Inferior parietal cortex (tissue), 1 donor: ENCODE measurements around the gene C5orf58.

Source experiments
- DNase-seq: peaks from one replicate; pipeline ENCODE4 v3.0.0-alpha.2; 2016; ENCODE audit errors: extremely low spot score

C5orf58 gene, protein sequence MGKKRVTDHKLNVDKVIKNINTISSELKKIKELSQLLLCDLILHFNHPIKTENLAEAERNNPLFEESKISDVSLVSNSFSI

DNA sequence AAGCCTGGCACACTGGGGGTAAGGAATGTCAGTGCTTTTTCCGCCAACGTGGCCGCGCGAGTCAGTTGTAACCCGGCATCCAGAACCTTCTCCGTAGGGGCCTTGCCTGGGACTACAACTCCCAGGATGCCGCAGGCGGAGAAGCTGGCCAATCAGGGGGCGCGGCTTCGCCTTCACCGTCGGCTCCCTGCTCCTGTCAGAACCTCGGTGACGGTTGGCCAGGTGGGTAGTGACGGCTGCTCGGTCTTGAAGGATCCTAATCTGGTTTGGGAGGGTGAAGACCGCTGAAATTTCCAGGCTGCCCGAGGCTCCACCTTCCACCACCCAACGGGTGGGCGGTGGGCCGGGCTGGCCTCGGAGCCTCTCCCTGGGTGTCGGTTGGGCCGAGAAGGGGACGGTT, at the start of gene C5orf58:
TSS of gene C5orf58 (plus strand) at position 200 of the 400 bp plus-strand sequence. CDS start 1,992 bp downstream, outside the sequence.
- DNase-seq, result no peak

DNA sequence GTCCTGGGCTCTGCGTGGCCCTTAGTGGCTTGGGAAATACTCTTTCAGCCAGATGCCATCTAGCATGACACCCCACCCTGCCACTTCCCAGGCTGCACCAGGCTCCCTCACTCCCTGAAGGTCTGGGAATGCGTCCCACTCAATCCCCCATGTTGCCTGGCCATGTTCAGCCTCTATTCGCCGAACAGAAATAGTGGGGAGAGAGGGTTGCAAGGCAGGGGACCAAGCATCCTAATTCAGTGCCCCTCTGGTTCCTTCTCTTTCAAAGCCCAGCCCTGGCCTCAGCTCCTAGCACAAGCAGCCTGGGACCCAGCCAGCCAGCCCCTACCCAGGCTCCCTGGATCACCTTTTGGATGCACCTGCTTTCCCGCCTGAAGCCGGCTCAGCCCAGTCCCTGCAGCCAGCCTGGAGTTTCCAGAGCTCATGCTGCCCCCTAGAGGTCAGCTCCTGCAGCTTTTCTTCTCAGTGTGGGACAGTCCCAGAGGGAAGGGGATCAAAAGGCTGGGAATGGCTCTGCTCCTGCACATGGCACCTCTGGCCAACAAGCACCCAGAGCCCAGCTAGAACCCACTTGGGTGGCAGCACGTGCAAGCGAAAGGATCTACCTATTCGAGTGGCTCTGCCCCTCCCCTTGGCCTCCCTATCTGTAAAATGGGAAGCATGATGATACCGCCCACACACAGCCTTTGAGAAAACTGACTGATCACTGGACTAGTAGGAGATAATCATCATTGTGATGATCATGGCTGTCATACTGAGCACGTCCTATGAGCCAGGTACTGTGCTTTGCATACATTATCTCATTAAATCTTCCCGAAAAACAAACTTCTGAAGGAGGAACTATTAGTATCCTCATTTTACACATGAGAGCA, 48.7 kb upstream of the C5orf58 start:
- peak; percentile 73 for DNase-seq

DNA sequence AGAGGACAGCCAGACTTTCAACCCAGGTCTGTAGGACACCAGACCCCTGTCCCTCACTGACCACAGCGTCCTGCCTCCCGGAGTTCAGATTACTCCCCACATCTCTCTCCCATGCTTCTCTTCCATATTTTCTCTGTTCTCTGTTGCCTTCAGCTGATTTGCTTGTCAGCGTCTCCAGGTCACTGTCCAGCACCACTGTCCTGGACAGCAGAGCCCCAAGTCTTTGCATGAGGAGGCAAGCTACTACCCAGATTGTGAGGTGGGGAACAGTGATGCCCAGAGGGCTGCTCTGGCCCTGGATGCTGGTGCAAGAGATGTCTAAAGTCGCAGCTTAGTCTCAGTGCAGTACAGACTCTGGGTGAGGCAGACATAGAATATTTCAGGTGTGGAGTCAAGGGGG, 48.0 kb upstream of the C5orf58 start:
- DNase-seq, result no peak

DNA sequence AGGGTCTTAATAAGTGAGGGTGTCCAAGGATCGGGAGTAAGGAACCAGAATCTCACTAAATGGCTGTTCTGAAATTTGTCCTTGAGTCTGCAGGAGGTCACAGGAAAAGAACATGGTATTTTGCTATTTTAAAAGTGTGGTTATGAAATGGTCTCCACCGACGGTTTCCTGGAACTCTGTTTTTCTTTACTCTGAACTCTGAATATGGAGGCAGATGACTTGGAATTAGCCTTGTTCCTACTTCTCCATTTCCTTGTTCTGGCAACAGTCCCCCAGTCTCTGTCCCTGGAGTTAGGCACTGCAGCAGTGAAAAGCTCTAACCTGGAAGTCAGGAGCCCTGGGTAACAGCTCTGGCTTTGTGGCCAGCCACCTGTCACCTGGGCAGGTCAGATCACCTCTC, 46.6 kb upstream of the C5orf58 start:
- DNase-seq, result no peak

DNA sequence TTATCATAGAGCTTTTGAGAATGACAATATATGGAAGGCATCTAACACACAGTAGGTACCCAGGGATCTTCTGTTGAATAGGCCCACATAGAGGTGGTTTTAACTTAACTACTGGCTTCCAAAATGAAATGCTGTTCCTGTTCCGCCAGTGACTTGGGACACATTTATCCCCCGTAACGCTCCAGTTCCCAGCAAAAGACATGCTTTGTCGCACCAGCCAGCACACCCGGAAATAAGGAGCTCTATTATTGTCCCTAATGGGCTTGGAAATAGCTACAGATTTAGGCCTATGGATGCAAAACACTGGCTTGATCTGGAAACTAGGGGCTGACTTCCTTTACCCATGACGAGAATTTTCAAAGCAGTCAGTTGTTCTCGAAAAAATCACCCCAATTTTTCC, 45.9 kb upstream of the C5orf58 start:
- no peak for DNase-seq

DNA sequence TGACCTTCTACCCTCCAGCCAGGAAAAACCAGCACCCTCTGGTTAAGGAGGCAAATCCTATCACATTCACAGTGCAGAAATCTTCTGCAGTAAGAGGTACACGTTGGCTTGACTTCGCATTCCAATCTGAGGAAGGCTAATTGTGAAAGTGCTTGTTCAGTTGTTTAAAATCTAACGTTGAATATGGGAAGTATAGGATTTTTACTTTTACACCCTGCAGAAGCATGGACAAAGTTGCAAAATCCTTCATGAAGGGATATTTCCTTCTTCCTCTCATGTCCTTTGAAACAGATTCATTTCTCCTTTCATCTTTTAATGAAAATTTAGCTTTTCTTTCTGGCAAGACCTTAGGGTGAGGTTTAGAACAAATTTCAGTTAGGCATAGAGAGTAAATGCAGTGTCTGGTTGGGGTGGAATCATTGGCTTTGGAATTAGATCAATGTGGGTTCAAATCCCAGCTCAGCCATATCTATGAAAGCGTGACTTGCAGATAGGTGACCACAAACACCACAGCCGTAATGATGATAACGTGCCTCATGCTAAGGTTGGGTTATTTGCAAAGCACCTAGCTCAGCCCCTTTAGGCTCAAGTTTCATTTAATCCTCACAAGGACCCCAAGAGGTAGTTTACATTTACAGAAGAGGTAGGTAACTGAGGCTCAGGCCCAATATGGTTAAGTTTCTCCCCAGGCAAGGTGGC, 42.2 kb upstream of the C5orf58 start:
- DNase-seq, result no peak

DNA sequence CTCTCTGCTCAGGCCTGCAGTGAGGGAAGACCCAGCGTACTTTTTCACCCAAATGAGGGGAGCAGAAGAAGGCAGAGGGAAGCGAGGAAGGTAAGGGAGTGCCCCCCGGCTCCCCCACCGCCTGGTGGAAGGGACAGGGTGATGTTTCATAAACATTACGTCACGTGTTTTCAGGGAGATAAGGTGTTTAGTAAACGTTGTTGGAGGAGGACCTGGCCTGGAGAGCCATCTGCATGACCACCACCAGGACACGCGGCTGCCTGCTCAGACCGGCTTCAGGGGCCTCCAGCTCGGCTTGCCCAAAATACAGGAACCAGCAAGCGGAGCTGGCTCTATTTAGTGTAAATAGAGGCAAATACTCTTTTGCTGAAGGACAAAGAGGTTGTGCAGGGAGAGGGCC, 40.0 kb upstream of the C5orf58 start:
- DNase-seq, result no peak

DNA sequence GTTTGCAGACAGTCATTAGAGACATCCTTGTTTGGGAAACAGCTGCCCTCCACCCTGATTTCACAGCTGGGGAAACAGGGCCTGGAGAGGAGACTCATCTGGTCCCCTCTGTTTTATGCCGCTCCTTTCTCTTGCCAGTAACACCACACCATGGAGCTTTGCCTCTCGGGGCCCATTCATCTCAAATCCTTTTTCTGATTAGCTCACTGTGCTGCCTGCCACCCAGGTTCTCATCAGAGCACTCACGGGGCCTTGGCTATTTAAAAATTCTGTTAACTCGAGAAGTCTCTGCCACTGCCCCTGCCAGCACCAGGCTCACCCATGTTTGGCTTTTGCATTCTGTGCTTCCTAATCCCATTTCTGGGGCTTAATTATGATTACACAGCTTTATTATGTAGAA, 36.8 kb upstream of the C5orf58 start:
- no peak for DNase-seq

DNA sequence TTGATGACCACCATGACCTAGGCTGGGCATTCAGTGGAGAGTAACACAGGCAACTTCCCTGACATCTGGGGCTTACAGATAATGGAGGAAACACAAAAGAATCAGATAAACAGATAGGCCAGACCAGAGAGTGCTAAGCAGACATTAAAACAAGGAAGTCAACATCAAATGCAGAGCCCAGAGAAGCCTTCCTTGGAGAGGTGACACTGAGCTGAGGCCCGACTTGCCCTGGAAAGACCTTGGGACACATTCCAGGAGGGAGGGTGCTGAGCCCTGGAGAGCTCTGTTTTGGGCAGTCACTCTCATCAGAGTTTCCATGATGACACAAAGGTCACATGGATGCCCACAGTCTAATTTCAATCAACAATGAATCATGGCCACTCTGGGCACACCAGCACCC, 31.9 kb upstream of the C5orf58 start:
- DNase-seq, result no peak

DNA sequence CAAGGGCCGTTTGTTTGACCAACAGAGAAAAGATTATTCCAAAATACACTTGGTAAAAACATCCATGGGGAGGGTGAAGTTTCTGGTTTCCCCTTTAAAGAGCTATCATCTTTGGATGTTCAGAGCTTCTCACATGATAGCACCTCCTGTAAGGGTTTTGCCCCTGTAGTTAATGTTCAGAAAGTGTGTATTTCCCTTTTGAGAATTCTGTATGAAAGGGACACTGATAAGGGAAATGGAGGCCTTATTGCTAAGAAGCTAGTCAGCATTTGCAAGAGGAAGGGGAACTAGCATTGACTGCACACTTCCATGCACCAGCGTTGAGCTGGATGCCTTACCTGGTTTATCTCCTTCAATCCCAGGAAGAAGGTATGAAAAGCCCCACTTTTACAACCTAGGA, 31.5 kb upstream of the C5orf58 start:
- no peak for DNase-seq

DNA sequence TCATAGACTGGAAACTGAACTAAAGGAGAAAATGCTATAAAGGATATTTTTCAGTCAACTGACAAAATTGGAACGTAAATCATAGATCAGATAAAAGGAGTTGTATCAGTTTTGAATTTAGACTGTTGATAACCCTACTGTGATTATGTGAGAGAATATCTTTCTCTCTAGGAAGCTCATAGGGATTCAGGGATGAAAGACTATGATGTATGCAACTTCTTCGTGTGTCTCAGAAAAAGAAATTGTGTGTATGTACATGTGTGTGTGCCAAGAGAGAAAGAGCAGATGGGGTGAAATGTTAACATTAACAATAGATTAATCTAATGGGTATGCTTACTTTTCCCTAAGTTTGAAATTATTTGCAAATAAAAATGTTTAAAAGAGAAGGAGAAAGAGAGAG, 30.7 kb upstream of the C5orf58 start:
- no peak for DNase-seq

DNA sequence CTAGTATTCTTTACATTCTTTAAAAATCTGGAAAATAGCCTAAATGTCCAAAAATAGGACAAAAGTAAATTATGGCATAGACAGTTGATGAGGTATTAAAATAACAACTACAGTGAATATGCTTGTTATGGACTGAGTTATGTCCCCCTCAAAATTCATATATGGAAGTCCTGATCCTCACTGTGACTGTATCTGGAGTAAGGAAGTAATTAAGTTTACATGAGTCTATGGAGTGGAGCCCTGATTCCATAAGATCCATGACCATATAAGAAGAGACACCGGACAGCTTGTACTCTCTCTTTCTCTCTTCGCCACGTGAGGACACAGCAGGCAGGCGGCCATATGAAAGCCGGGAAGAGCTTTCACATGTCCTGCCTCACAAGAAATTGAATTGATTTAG, 28.6 kb upstream of the C5orf58 start:
- no peak for DNase-seq

DNA sequence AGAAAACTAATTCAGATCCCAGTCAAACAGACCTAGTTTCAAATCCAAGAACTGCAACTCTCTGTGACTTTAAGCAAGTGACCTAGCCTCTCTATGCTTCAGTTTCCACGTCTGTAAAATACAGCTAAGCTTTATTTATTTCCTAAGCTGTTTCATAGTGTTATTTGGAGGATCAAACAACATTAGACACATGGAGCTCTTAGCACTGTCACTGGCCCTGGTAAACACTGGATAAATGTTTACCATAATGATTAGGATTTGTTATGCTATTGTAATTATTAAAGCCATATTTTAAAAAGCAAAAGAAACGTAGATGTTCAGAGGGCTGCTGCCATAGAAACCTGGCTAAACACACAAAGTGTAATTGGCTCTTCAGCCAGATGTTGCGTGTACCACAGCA, 26.6 kb upstream of the C5orf58 start:
- DNase-seq, result no peak

DNA sequence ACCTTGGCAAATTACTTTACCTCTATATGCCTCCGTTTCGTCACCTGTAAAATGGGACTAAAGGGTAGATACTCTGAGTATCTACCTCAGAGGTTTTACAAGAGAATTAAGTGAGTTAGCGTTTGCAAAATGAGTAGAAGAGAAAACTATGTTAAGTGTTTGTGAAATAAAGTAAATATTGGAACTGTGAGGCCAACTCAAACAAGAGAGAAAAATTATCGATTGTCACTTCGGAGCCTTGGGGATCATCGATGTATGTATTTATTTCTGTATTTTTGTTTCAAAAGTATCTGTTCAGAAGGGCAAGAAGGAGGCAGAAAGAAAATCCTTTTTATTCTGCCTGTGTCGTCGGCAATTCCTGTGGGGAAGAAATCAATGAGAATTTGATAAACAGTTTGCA, 25.8 kb upstream of the C5orf58 start:
- no peak for DNase-seq

DNA sequence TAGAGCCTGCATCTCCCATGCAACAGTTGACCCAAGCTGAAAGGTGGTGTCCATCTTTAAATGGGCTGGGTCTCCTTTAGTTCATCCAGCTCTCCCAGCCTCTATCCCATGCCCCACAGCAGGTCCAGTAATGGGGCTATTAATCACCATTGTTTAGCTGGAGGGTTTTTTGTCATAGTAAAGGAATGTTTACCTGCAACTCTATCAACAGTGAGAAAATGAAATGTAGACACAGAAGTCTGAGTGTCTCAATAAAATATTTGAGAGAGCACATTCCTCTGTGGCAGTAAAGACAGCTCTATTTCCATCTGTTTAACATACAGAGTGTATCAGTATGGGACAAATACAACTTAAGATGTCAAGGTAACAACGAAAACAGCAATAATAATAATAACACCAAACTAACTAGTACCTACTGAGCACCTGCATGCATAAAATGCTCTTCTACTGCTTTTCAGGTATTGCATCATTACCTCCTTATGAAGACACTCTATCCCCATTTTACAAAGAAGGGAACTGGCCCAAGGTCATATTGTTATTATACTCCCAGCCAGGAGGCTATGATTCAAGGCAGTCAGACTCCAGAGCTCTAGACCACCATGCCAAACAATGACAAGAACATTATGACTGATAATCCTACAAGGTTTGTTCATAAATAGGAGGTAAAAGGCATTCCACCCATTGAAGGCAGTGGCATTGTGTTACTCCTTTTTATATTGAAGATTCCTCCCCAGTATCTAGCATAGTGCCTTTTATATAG, 21.0 kb upstream of the C5orf58 start:
- no peak for DNase-seq

DNA sequence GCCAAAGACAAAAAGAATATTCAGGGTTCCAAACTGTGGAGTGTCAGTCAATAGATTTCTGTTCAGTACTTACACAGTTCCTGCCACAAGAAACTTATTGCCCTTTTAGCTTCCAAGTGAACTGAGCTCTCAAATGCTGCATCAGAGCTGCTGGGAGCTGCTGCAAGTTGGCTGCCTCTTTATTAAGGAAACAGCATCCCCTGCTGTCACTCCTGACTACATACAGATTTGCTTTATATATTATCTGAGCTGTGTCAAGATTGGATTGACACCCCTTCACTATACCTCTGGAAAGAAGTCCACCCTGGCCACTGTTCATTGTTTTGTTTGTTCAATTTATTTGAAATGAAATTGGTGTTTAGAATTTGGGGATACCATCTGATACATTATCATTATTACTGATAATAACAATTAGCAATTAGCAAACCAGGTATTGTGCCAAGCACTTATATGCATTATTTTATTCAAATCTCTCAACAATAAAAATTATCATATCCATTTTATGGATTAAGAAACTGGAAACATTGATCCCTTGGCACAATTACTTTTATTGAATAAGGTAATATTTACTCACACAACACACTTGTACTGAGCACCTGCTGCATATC, 16.4 kb upstream of the C5orf58 start:
- DNase-seq, result peak; percentile 57

DNA sequence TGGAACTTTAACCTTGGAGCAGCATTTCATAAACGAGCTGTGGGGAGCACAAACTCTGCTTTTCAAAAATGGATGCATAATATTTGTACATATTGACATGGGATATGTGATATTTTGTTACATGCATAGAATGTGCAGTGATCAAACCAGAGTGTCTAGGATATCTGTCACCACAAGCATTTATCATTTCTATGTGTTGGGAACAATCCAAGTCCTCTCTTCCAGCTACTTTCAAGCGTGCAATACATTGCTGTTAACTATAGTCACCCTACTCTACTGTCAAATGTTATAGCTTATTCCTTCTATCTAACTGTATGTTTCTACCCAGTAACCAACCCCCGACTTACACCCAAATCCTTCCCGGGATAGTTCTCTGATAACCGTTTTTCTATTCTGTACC, 15.0 kb upstream of the C5orf58 start:
- no peak for DNase-seq

DNA sequence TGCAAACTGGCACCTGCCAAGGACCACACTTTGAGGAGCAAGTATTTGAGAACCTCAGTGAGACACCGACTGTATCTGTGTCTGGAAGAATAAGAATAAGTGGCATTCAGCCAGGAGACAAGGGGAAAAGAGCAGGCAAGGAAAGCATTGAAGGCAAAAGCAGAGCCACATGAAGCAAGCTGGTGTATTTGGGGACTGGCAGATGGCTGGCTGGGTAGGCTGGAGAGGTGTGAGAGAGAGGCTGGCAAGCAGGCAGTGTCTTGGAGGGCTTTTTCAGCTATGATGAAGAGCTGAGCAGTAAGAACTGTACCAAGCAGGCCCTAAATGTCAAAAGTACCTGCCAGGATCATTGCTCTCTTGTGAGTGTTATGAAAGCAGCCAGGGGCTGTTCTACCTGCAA, 14.1 kb upstream of the C5orf58 start:
- no peak for DNase-seq

DNA sequence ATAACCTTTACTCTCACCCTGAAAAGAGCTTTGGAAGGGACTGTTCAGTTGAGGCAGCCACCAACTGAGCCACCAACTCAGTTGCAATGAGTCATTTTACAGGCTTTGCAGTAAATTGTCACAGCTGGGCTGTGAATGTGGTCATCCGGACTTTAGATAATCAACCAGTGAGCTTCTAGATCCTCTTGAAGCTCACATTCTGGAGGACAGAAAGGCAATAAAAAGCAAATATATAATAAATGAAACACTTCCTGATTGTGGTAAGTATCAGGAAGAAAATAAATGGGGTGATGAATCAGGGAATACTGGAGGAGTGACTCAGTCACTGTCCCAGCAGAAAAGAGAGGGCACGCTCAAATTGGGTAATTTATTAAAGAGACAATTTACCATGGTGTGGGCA, 13.2 kb upstream of the C5orf58 start:
- DNase-seq, result no peak

DNA sequence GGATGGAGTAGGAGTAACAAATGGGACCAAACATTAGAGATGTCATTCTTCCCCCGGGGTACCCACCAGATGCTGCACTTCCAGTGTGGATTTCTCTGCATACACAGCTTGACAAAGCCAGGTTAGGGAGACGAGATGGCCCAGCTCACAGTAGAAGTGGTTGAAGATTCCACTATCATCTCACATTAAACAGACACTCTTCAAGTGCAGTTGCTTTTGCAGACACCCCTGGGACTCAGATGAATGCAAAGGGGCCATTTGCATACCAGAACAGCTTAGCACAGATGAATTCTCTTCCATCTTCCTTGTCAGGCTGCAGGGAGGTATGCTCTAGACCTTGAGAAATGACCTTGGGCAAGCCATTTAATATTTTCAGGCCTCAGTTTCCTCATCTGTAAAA, 12.6 kb upstream of the C5orf58 start:
- no peak for DNase-seq

DNA sequence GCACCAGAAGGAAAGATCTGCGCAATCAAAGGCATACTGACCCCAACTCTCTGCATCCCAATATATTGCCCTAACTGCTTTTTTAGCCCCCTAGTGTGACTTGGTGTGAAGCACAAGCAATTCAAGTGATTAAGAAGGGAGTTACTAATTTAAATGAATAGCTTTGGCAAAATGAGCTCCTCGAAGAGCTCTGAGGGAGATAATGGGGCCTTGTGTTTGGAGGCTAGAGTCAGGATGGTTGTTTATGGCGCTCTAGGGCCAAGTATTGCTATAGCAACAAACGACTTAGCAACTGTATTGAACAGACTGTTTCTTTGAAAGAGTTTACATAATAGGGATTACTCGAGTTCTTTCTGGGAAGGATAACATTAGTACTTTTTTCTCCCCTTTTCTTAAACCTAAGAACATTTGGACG, 11.5 kb upstream of the C5orf58 start:
- DNase-seq, result peak; percentile 67

DNA sequence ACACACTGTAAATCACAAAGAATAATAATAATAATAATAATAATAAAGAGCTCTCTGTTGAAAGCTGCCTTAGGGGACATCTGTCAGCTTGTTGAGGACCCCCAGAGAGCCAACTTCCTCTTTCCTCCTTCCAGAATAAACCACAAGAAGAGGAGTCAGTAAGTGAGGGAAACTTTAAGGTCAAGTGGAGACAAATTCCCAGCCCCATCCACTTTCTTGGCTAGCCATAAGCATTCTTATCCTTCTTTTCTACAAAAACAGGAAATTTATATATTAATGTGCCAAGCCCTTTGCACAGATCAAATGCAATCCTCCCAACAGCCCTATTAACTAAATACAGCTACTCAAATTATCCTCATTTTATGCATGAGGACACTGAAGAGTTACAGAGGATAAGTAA, 9.4 kb upstream of the C5orf58 start:
- DNase-seq, result no peak
